ENCODE data around the gene ABCC6.

- TF ChIP-seq POLR2A (IDR thresholded peaks at IDR 0.05): no peak
- TF ChIP-seq, protein P1, sequence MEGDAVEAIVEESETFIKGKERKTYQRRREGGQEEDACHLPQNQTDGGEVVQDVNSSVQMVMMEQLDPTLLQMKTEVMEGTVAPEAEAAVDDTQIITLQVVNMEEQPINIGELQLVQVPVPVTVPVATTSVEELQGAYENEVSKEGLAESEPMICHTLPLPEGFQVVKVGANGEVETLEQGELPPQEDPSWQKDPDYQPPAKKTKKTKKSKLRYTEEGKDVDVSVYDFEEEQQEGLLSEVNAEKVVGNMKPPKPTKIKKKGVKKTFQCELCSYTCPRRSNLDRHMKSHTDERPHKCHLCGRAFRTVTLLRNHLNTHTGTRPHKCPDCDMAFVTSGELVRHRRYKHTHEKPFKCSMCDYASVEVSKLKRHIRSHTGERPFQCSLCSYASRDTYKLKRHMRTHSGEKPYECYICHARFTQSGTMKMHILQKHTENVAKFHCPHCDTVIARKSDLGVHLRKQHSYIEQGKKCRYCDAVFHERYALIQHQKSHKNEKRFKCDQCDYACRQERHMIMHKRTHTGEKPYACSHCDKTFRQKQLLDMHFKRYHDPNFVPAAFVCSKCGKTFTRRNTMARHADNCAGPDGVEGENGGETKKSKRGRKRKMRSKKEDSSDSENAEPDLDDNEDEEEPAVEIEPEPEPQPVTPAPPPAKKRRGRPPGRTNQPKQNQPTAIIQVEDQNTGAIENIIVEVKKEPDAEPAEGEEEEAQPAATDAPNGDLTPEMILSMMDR (IDR thresholded peaks at IDR 0.05): no peak
Observed at GRCh38 chr16:16139806-16140205, 83.5 kb downstream of the ABCC6 start.
